TTC549 (cell line): ENCODE results near the gene PTPRN2.

ENCODE experiments used
- FAIRE-seq: peaks from 2 replicates; lab custom pipeline; 2012; peaks lifted over from hg19 to GRCh38; lab: Jason Lieb, UNC

Gene PTPRN2

DNA sequence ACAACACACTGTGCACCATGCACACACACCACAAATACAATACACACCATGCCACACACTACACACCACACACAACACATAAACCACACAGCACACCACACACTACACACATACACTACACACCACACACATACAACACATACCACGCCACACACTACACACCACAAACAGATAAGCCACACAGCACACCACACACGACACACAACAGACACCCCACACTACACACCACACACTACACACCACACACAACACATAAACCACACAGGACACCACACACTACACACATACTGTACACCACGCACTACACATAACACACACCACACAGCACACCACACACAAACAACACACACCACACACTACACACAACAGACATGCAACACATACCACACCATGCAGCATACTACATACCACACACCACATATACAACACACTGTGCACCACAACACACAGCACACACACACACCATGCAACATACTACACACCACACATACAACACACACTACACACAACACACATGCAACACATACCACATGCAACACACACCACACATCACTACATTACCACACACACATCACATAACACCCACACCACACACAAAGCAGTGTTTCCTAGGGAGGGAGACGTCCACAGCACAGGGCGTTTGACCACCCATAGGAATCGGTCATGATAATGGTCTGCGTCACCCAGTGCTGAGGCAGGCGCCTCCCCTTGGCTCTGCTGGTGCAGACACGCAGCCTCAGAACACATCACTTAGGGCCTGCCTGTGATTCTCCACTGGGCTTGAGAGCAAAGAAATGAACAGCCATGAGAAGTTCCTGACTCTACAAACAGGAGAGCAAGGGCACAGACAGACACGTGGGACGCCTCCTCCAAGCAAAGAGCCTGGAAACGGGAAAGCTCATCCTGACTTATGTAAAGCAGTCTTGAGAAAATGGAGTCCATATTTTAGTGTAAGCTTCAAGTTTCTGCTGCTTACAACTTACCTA, 458.3 kb downstream of the PTPRN2 start:
- FAIRE-seq = no peak

DNA sequence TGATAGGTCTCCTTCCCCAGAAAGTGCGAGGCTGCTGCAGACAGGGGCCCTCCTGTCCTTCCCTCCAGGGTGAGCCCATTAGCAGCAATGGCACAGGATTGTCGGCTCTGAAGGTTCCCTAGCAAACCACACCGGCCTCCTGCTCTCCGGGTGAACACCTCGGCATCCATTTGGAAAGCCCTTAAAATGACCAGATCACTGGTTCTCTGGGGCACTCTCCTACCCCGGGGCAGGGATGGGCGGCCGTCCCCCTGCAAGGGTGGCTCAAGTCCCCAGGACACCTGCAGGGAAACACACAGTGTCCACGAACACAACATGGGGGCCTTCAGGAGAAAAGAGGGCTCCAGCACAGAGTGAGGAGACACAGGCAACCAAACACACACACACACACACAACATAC, 459.1 kb downstream of the PTPRN2 start:
- no peak for FAIRE-seq

DNA sequence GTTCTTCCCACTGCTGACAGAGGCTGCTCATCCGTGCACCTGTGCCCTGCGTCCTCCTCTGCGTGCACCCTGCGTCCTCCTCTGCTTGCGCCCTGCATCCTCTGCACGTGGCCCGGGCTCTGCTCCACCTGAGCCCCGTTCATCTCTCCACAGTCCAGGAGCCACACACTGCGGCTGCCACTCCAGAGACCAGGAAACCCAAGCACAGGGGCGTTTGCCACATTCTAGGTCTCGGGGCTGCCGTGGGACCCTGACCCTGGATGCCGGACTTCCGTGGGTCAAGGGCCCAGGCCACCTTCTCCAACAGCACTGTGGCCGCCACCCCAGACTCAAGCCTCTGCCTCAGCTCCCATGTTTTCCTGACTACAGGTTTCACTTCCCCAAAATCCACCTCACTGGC, 460.4 kb downstream of the PTPRN2 start:
- no peak for FAIRE-seq

DNA sequence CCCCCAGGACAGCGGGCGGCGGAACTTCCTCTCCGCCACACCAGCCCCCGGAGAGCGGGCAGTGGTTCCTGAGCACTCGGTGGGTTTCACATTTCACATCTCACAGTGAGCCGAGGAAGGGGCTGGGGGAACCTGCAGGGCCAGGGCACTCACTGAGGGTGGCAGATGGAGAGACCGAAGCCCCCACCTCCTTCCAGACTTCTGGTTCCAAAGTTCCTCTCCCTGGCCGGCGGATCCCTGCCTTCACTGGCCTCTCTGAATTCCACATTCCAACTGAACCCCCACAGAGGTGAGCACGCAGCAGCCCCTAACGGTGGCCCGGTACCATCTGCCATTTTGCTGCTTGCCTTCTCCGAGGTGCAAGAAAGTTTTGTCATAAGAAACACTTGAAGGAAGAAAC, 461.0 kb downstream of the PTPRN2 start:
- FAIRE-seq = no peak

DNA sequence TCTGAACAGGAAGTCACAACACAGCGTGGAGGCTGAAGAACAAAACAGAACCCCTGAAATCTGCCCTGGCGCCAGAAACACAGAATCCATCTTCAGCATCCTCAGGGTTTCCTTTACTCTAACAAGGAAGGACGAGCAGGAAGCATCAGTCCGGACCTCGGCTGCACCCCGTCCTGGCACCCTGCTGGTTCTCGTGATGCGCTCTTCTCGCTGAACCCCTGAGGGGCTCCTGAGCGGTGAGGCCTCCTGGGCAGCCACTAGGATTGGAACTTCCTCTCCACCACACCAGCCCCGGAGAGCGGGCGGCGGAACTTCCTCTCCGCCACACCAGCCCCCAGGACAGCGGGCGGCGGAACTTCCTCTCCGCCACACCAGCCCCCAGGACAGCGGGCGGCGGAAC, 461.9 kb downstream of the PTPRN2 start:
- FAIRE-seq = no peak

DNA sequence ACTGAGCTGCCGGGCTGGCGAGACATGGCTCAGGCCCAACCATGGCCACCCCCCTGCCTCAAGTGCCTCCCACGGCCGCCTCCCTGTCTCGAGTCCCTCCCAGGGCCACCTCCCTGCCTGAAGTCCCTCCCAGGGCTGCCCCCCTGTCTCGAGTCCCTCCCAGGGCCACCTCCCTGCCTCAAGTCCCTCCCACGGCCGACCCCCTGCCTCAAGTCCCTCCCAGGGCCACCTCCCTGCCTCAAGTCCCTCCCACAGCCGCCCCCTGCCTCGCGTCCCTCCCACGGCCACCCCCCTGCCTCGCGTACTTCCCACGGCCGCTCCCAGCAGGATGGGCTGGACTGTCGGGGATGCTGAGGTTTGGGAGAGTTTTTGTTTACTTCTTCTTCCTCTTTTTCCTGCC, 462.5 kb downstream of the PTPRN2 start:
- no peak for FAIRE-seq

DNA sequence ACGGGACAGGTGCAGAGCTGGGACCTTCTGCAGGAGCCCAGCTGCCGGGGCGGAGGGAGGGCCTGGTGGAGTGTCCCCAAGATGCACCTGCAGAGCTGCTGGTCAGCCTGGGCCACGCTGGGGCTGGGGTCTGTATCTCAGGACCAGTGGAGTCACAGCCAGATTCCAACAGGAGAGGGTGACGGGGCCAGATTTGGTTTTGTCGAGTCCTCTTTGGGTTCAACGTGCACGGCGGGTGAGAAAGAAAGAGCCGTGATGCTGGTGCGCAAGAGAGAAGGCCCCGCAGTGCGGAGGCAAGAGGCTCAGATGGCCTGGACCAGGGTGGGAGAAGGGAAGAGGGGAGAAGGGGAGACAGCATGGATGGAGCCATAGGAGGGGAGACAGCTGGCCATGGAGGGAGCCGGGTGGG, 462.9 kb downstream of the PTPRN2 start:
- no peak for FAIRE-seq

DNA sequence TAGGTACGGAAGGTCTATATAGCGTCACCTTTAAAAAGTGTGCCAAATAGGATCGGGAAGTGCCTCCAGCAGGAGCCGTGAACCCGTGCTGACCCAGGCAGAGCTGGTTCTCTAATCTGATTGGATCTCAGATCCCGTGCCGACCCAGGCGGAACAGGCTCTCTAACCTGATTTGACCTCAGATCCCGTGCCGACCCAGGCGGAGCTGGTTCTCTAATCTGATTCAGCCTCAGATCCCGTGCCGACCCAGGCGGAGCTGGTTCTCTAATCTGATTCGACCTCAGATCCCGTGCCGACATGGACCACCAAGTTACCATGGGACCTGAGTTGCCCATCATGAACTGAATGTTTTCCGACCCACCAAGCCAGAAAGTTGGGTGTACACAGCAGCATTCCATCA, 463.9 kb downstream of the PTPRN2 start:
- no peak for FAIRE-seq

DNA sequence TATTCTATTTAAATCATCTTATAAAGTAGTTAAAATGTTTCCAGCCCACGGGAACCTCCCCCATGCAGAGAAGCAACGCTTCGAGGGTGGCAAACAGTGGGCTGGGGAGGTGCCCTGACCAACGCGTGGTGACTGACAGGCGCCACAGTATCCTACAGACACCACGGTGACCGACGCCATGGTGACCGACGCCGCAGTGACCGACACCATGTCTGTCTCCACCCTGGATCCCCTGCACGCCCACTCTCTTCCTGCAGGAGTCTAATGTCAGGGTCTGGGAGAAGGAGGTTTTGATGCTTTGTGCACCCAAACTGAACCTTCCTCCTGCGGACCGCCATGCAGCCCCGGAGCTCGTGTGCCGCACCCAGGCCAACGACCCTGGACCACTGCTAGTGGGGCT, 464.4 kb downstream of the PTPRN2 start:
- no peak for FAIRE-seq

DNA sequence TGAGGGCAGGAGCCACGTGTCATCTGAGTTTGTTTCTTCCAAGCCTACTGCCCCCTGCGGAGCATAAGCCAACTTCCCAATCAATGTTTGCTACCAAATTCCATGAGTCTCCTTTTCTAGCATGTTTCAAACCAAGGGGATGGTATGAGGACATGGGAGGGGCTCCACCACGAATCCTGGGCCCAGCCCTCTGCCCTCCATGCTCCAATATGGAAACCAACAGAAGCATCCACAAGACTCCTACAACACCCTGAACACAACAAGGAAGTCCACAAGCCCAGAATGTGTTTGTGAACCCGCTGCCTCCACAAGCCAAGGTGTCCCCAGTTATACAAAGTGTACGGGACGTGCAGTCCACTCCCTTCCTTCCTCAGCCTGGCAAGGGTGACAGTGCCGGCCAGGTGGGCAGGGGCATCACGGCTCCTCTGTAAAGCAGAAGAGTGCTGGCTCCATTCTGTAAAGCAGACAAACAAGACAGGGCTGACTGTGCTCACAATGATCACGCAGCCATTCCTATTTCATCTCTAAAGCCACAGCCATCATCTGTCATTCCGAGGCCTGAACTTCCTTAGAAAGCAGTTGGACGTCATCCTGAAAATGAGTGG, 466.1 kb downstream of the PTPRN2 start:
- no peak for FAIRE-seq

DNA sequence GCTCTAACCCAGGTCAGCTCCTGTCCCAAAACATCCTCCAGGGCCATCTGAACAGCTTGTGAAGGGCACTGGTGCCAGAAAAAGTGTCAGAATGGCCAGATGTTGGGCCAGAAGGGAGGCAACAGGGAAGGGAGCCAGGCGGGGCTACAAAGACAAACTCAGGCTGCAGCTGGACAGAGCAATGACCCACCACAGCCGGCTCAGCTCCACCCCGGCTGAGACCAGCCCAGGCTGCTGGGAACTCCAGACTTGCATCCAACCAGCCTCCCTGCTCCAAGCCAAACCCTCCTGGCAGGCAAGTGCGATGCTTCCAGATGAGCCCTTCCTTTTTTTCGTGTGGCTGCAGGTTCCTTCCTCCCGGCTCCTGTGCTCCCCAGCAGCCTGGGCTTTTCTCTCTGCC, 466.9 kb downstream of the PTPRN2 start:
- no peak for FAIRE-seq

DNA sequence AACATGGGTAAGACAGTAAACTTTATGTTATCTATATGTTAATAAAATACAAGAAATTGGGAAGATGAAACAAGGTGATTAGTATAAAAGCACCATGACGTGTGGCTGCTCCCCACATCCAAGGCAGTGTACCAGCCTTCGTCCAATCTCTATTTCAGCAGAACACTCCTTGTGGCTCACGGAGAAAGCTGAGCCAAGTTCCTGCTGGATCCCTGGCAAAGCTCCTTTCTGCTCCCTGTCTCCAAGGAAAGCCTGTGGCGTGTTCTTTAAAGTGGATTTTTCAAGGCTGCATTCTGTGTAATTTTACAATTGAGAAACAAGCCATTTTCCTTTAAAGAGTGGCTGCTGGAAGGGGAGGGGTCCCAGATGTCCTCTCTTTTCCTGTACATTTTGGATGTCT, 467.3 kb downstream of the PTPRN2 start:
- no peak for FAIRE-seq

DNA sequence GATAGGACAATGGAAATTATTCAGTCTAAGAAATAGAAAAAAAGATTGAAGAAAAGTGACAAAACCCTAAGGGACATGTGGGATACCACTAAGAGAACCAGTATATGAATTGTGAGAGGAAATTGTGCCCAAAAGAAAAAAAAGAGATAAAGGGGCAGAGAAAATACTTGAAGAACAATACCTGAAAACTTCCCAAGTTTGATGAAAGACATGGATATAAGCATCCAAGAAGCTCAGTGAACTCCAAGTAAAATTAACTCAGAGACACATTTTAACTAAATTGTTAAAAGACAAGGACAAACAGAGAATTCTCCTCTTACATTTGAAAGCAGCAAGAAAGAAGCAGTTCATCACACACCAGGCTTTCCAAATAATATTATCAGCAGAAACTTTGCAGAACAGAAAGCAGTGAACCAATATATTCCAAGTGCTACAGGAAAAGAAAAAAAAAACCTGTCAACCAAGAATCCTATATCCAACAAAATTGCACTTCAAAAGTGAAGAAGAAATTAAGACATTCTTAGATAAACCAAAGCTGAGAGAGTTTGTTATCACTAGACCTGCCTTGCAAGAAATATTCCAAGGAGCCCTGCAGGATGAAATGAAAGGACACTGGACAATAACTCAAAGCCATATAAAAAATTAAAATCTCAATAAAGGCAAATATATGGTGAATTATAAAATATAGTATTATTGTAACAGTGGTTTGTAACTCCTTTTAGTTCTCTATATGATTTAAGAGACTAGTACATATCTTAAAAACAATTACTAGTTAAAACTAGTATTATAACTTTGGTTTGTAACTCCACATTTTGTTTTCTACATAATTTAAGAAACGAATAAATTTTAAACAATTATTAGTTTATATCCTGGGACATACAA, 470.0 kb downstream of the PTPRN2 start:
- no peak for FAIRE-seq

DNA sequence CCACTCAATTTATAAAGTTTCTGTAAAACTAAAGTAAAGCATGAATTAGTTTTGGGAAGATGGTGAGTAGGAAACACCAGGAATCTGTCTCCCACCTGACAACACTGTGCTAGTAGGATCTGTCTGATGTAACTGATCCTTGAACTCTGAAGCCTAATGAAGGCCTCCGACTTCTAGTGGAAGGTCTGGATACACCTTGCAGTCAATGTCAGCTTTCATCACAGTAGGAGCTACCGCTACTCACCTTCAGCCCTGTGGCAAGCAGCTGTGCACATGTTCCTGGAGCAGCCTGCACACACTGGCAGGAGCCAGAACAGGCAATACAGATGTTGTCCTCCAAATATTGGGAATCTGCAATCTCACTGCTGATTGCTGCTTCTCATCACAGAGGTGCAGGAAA, 471.4 kb downstream of the PTPRN2 start:
- FAIRE-seq = no peak

DNA sequence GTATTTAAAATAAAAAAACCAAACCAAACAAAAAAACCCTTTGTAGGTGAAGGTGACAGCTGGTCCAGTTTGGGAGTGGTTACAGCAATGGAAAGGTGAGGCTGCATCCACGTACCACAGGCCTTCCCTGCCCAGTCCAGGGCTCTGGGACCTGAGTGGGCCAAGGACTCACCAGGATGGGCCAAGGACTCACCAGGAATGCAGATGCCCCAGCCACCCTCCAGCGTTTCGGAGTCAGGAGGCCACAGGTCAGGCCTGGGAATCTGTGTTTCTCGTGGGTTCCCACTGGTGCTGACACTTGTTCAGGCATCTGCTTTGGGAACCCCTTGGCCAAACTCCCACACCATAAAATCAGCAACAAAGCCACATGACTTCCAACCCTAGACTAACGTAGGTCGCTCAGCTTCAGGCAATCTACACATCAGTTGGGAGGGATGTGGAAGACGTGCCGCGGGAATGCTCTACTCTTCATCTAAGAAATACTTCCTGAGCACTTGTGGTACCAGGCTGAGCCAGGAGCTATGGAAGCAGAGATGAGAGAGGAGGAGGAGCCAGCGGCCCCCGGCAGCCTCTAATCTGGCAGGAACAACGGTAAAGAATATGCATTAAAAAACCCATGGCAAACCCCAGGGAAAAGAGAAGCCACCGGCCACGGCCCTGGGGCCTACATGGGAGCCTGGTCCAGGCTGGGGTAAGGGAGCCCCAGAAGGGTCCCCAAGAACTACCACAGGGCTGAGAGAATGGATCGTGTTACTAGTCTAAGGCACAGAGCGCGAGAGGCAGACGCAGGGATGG, 473.4 kb downstream of the PTPRN2 start:
- no peak for FAIRE-seq

DNA sequence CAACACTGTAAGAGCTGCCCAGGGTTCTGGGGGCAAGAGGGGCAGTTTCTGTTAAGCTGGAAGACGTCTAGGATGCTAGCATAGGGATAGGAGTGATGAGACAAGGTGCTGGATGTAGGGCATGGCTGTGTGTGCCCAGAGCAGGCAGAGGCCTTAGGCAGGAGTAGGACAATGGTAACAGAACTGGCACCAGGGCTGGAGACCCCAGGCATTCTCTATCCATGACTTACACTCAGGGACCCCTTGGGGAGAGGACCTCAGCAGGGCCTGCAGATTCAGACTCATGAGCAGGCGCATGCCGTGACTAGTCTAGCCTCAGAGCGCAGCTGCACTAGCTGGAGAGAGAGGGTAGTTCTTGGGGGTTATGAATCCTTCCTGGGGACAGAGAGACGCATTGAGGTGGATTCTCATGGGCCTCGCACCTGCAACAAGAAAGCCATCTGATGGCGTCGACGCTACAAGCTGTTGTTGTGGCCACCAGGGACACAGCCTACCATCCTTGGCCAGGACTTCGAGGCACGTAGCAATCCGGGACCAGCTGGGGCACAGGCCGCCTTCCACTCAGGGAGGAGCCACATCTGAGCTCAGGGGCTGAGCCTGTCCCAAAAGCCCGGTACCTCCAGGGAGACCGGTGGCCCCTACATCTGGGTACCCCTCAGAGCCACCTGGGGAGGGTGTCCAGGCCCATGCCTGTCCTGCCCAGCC, 474.1 kb downstream of the PTPRN2 start:
- FAIRE-seq = no peak

DNA sequence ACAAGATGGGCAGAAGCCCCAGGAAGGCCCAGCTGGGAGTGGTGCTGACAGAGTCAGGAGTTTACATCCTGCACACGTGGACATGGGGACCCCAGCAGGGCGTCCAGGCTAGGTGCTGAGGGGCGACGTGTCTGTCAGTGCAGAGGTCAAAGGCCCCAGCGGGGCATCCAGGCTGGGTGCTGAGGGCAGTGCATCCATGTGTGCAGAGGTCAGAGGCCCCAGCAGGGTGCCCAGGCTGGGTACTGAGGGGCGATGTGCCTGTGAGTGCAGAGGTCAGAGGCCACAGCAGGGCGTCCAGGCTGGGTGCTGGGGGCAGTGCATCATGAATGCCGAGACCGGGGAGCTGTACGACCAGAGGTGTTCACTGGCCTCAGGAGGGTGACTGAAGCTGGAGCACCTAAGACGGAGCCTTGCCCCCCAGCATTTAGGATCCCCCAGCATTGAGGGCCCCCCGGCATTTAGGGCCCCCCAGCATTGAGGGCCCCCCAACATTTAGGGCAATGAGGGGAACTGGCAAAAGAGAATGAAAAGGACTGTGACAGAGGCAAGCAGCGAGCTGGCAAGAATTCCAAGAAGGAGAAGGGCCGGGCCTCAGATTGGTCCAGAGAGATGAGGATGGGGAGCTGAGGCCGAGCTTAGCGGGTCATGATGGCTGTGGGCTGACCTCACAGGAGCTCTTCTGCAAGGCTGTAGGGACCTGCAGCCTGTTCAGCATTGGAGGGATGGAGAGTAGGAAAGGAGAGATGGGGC, 474.9 kb downstream of the PTPRN2 start:
- FAIRE-seq = no peak

DNA sequence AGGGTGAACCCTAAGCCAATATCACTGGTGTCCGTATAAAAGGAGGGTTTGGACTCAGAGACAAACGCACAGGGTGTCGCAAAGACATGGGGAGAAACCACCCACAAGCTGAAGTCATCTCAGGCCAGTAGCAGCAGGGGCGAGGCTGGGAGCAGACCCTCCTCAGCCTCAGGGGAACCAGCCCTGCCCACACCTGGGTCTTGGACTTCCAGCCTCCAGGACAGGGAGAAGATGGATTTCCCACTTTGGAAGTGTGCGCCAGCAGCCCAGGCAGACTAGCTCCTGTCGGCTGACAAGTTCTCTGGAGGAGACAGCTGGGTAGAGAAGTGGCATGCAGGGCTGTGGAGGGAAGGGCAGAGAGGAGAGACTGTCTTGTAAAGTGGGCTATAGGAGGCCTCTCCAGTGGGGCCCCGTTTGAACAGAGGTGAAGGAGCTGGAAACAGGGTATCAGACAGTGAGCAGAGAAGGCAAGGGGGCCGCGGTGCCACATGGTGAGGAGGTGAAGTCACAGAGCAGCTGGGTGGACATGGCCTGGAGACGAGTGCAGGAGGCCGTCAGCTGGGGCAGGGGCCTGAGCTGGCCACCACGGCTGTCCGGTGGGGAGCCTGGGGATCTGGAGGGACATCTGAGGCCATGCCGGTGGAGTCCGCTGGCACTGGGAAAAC, 475.6 kb downstream of the PTPRN2 start:
- no peak for FAIRE-seq

DNA sequence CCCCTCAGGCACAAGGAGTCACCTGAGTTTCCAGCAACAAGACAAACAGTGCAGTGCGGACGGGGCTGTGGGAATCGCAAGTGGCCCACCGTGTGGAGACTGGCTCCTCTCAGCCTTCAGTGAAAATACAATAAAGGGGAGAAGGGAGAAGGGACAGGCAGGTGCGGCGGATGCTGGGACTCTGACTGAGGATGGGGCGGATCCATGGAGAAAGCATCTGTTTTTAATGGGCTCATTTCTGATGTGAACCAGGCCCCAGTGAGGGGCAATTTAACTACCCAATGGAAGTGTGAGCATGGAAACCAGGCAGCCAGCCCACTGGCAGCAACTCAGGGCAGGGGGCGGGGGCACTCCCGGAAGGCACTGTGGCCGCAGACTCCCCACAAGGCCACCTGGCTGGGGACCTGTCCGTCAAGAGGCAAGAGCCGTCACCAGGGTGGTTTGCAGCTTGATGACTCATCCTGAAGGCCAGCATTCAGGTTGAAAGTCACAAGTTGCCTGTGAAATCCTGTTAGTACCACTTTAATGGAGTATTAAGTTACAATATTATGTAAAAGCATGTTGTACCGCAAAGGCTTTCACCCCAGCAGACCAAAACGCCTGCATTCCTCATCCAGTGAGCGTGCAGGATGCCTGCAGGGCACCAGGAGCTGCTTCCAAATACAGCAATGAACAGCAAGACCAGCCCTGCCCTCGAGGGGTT, 476.4 kb downstream of the PTPRN2 start:
- FAIRE-seq = no peak
